Thyroid gland (tissue), 4 donors: Measurements from ENCODE around the gene ATF2. TPM values are rescaled to one million over a fixed set of nuclear protein-coding genes. Genes with fewer than 3 reads are reported as not detected.
A peak's percentile ranks its signal among the peaks of the same experiment; 100 is the strongest.

Experiments
- DNase-seq, 2 donors: peaks; one replicate each; pipeline ENCODE4 v3.0.0-alpha.2; 2019
- H3K27ac ChIP-seq, 3 donors: fragments of 200-600 bp; sonication (generic); 1 replicate in 2 of 3; 2 replicates in 1 of 3; pipeline ENCODE4 v1.5.1; 2016 to 2019; ENCODE audit warnings: mild to moderate bottlenecking in 1 of 3, moderate library complexity in 1 of 3
- H3K27me3 ChIP-seq: fragments of 200-600 bp; sonication (generic); one replicate; pipeline ENCODE4 v1.5.1; 2019
- H3K36me3 ChIP-seq, 2 donors: fragments of 200-600 bp; sonication (generic); one replicate each; pipeline ENCODE4 v1.5.1; 2016 to 2019
- H3K4me1 ChIP-seq, 2 donors: fragments of 200-600 bp; sonication (generic); one replicate each; pipeline ENCODE4 v1.5.1; 2017 to 2019
- H3K4me3 ChIP-seq, 3 donors: fragments of 200-600 bp; sonication (generic); replicated peaks in 1 of 3; 1 replicate in 2 of 3; 2 replicates in 1 of 3; pipeline ENCODE4 v1.5.1; 2016; ENCODE audit warnings: mild to moderate bottlenecking in 1 of 3
- H3K9me3 ChIP-seq: fragments of 200-600 bp; sonication (generic); one replicate; pipeline ENCODE4 v1.5.1; 2017
- CTCF ChIP-seq, 6 experiments: fragments of 200-600 bp in 3 of 6; fragments of 450-650 bp in 3 of 6; sonication (generic) in 3 of 6; IDR thresholded peaks; one replicate each; pipeline ENCODE4 v1.5.1; 2016 to 2019; ENCODE audit warnings: antibody characterized with exemption in 6 of 6, mild to moderate bottlenecking in 2 of 6, inconsistent platforms in 1 of 6, moderate library complexity in 1 of 6
- POLR2A ChIP-seq, 2 donors: fragments of 450-650 bp; IDR thresholded peaks; one replicate each; pipeline ENCODE4 v1.6.1; 2017; ENCODE audit warnings: antibody characterized with exemption in 2 of 2, mild to moderate bottlenecking in 2 of 2, moderate library complexity in 1 of 2
- WGBS, 2 donors: methylation state at CpG; one replicate each; pipeline ENCODE4 v1.1.5; 2017; 5-methylcytosine and 5-hydroxymethylcytosine counted together
- intact Hi-C: fragments of 100-400 bp; cut with DNase I; formaldehyde crosslinking; loops from one replicate; pipeline ENCODE4 v1.15.1; 2023
- total RNA-seq, 4 donors: library from RNA; depleted of rRNA; stranded (reverse); fragments of >200 nt; gene quantifications; one replicate each; pipeline ENCODE4 v1.2.3, GENCODE V29; 2016

ATF2 gene
- total RNA-seq, 4 donors from 2014 or later = 64.8 to 120 (median 88.0) TPM

- Histone ChIP-seq H3K4me3 (no peak overlapping the region), H3K4me1 (peaks cover 4 to 12% of the 10 kb centered on the region in 2 donors)
- intact Hi-C loops = no loop called here
Observed at GRCh38 chr2:175183674-175184073, 15.7 kb upstream of the ATF2 start.

GRCh38 chr2:175181877-175182308 is 13.9 kb upstream of the ATF2 start:
- Histone ChIP-seq H3K27ac (peak overlapping the region; percentile 71 to 89 (median 86)), H3K27me3 (no peaks in the 10 kb centered on the region), H3K36me3 (peaks cover 24 to 25% of the 10 kb centered on the region in 2 donors), H3K4me1 (peaks cover 4 to 12% of the 10 kb centered on the region in 2 donors), H3K4me3 (peak overlapping the region in 2 of 3 donors; percentile 45 to 76), H3K9me3 (no peaks in the 10 kb centered on the region)
- TF ChIP-seq CTCF (IDR thresholded peaks at IDR 0.05) = no peak
- TF ChIP-seq POLR2A (IDR thresholded peaks at IDR 0.05) = no peak
- intact Hi-C loops = no loop called here
- 52 to 61% methylated on average over 4 to 5 of the region's 5 CpGs for WGBS, 2 donors
- DNase-seq = no peak

More at GRCh38 chr2:175183674-175184073, 15.7 kb upstream of the ATF2 start:
- TF ChIP-seq CTCF (IDR thresholded peaks at IDR 0.05) (no peak), POLR2A (IDR thresholded peaks at IDR 0.05) (no peak)
- H3K27me3 ChIP-seq = no peaks in the 10 kb centered on the region
- H3K27ac ChIP-seq = no peak overlapping the region
- 91 to 94% methylated on average over 2 of the region's 2 CpGs for WGBS, 2 donors
- no peaks in the 10 kb centered on the region for H3K9me3 ChIP-seq
- H3K36me3 ChIP-seq = peaks cover 10% of the 10 kb centered on the region in 2 donors
- DNase-seq = no peak

GRCh38 chr2:175181104-175181876 is 13.3 kb upstream of the ATF2 start, which contains the start of gene ATP5MC3:
ATP5MC3 (minus strand) TSS chr2:175181710; CDS start chr2:175181393, 317 bp downstream.
- Histone ChIP-seq H3K36me3 (peaks cover 24 to 28% of the 10 kb centered on the region in 2 donors), H3K4me1 (peaks cover 4 to 12% of the 10 kb centered on the region in 2 donors), H3K27ac (peak within 1 kb of the TSS; percentile 71 to 89 (median 86)), H3K9me3 (no peaks in the 10 kb centered on the region), H3K27me3 (no peaks in the 10 kb centered on the region), H3K4me3 (peak within 1 kb of the TSS; percentile 45 to 76 (median 72))
- peak; percentile 37 to 91 for TF ChIP-seq POLR2A (IDR thresholded peaks at IDR 0.05)
- TF ChIP-seq CTCF (IDR thresholded peaks at IDR 0.05) = peak in 1 of 6 experiments; percentile 2
- intact Hi-C loops = no loop called here
- 1% methylated on average over 37 to 48 of the region's 53 CpGs for WGBS, 2 donors
- DNase-seq = peak; percentile 94 to 95

GRCh38 chr2:175180701-175181103 is 12.7 kb upstream of the ATF2 start:
- peak overlapping the region; percentile 45 to 76 (median 72) for H3K4me3 ChIP-seq
- peak; percentile 44 to 48 for DNase-seq
- intact Hi-C loops = no loop called here
- TF ChIP-seq POLR2A (IDR thresholded peaks at IDR 0.05) = peak in 1 of 2 donors; percentile 36
- no peak for TF ChIP-seq CTCF (IDR thresholded peaks at IDR 0.05)
- H3K27me3 ChIP-seq = no peaks in the 10 kb centered on the region
- 9 to 14% methylated on average over 10 of the region's 10 CpGs for WGBS, 2 donors
- peaks cover 24 to 28% of the 10 kb centered on the region in 2 donors for H3K36me3 ChIP-seq
- peaks cover 4 to 12% of the 10 kb centered on the region in 2 donors for H3K4me1 ChIP-seq
- H3K9me3 ChIP-seq = no peaks in the 10 kb centered on the region
- peak overlapping the region; percentile 71 to 89 (median 86) for H3K27ac ChIP-seq

- Histone ChIP-seq H3K36me3 (peaks cover 24 to 28% of the 10 kb centered on the region in 2 donors), H3K27ac (no peak overlapping the region), H3K4me1 (peaks cover 0 to 8% of the 10 kb centered on the region in 2 donors), H3K27me3 (no peaks in the 10 kb centered on the region), H3K9me3 (no peaks in the 10 kb centered on the region), H3K4me3 (no peak overlapping the region)
- intact Hi-C loops = no loop called here
- no peak for DNase-seq
- WGBS, 2 donors = 77 to 79% methylated on average over 5 of the region's 5 CpGs
- TF ChIP-seq CTCF (IDR thresholded peaks at IDR 0.05) (no peak), POLR2A (IDR thresholded peaks at IDR 0.05) (no peak)
Observed at GRCh38 chr2:175176624-175177023, 8.6 kb upstream of the ATF2 start.
